Vagina (tissue), 2 donors: ENCODE results near the gene TCN2. TPM values are rescaled to one million over a fixed set of nuclear protein-coding genes. Genes with fewer than 3 reads are reported as not detected.

Source experiments
- DNase-seq, 2 donors: peaks; one replicate each; pipeline ENCODE4 v3.0.0-alpha.2; 2017; ENCODE audit errors: extremely low spot score in 2 of 2
- H3K27ac ChIP-seq: fragments of 200-600 bp; sonication (generic); one replicate; pipeline ENCODE4 v1.5.1; 2019
- H3K27me3 ChIP-seq: fragments of 200-600 bp; sonication (generic); one replicate; pipeline ENCODE4 v1.5.1; 2019
- H3K36me3 ChIP-seq, 2 donors: fragments of 200-600 bp; sonication (generic); one replicate each; pipeline ENCODE4 v1.5.1; 2017 to 2019
- H3K4me1 ChIP-seq: fragments of 200-600 bp; sonication (generic); one replicate; pipeline ENCODE4 v1.5.1; 2019
- H3K4me3 ChIP-seq, 2 donors: fragments of 200-600 bp; sonication (generic); 1 replicate in 1 of 2; 2 replicates in 1 of 2; pipeline ENCODE4 v1.5.1; 2016 to 2019
- H3K9me3 ChIP-seq: fragments of 200-600 bp; sonication (generic); one replicate; pipeline ENCODE4 v1.5.1; 2019
- POLR2A ChIP-seq, 2 donors: fragments of 450-650 bp; IDR thresholded peaks; one replicate each; pipeline ENCODE4 v1.6.1; 2017; ENCODE audit warnings: antibody characterized with exemption in 2 of 2, mild to moderate bottlenecking in 2 of 2, moderate library complexity in 2 of 2
- POLR2AphosphoS5 ChIP-seq, 2 donors: sonication (generic); formaldehyde crosslinking; IDR thresholded peaks; one replicate each; pipeline ENCODE4 v1.9.0; 2017; ENCODE audit warnings: antibody characterized with exemption in 2 of 2, mild to moderate bottlenecking in 2 of 2, low read depth in 1 of 2; ENCODE audit not compliant: insufficient read depth in 1 of 2
- intact Hi-C: fragments of 100-400 bp; cut with DNase I; formaldehyde crosslinking; loops from one replicate; pipeline ENCODE4 v1.15.1; 2023
- total RNA-seq: library from RNA; depleted of rRNA; stranded (reverse); fragments of >200 nt; gene quantifications from one replicate; pipeline ENCODE4 v1.2.3, GENCODE V29; 2016
- TF ChIP-seq, protein P1 (sequence below), 3 experiments: fragments of 450-650 bp in 2 of 3; fragments of 200-600 bp in 1 of 3; sonication (generic) in 1 of 3; IDR thresholded peaks; one replicate each; pipeline ENCODE4 v1.5.1; 2017 to 2019; ENCODE audit warnings: antibody characterized with exemption in 3 of 3, mild to moderate bottlenecking in 2 of 3, moderate library complexity in 2 of 3

TCN2 gene
- total RNA-seq, 1 donor from 2014 or later, result 20.4 TPM

- Histone ChIP-seq H3K4me1 (no peaks in the 10 kb centered on the region), H3K27ac (no peak overlapping the region), H3K27me3 (no peaks in the 10 kb centered on the region), H3K4me3 (no peak overlapping the region), H3K9me3 (no peaks in the 10 kb centered on the region), H3K36me3 (no peaks in the 10 kb centered on the region)
- intact Hi-C loops, result no loop called here
- TF ChIP-seq POLR2AphosphoS5 (IDR thresholded peaks at IDR 0.05; ENCODE audit: insufficient read depth in 1 of 2, low read depth in 1 of 2), result no peak
- no peak for TF ChIP-seq POLR2A (IDR thresholded peaks at IDR 0.05)
- TF ChIP-seq, protein P1, sequence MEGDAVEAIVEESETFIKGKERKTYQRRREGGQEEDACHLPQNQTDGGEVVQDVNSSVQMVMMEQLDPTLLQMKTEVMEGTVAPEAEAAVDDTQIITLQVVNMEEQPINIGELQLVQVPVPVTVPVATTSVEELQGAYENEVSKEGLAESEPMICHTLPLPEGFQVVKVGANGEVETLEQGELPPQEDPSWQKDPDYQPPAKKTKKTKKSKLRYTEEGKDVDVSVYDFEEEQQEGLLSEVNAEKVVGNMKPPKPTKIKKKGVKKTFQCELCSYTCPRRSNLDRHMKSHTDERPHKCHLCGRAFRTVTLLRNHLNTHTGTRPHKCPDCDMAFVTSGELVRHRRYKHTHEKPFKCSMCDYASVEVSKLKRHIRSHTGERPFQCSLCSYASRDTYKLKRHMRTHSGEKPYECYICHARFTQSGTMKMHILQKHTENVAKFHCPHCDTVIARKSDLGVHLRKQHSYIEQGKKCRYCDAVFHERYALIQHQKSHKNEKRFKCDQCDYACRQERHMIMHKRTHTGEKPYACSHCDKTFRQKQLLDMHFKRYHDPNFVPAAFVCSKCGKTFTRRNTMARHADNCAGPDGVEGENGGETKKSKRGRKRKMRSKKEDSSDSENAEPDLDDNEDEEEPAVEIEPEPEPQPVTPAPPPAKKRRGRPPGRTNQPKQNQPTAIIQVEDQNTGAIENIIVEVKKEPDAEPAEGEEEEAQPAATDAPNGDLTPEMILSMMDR (IDR thresholded peaks at IDR 0.05), result no peak
- DNase-seq, result no peak
Measured at GRCh38 chr22:30648825-30649224, 41.9 kb downstream of the TCN2 start.

DNA sequence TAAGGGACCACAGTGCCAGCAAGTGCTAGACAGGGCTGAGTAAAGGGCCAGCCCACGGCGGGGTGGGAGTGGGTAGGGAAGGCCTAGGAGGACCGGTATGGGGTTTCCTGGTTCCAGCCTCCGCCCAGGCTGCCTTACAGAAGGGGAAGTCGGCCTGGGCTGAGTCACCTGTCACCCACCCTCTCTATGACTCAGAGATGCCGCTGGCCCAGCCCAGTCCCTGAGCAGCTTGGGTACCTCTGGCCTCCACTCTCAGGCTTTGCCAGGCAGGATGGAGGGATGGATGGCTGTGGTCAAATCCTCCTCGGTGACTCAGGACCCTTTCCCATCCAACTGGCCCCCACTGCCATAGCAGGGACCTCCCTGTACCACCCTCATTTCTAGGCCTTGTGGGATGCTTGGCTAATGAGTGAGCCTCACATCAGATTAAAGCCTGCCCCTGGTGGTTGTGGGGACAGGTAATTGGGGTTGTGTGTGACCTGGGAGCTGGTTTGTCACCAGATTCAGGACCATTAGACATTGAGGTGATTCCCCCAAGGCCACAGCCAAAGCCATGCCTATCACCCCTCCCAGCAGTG is 42.5 kb downstream of the TCN2 start:
- TF ChIP-seq POLR2AphosphoS5 (IDR thresholded peaks at IDR 0.05; ENCODE audit: insufficient read depth in 1 of 2, low read depth in 1 of 2) (no peak), POLR2A (IDR thresholded peaks at IDR 0.05) (no peak)
- TF ChIP-seq, protein P1 (IDR thresholded peaks at IDR 0.05), result no peak
- no peak for DNase-seq
- H3K4me3 ChIP-seq, result no peak overlapping the region
- peaks cover 0 to 5% of the 10 kb centered on the region in 2 donors for H3K36me3 ChIP-seq
- no peaks in the 10 kb centered on the region for H3K9me3 ChIP-seq
- intact Hi-C loops, result no loop called here
- H3K27me3 ChIP-seq, result no peaks in the 10 kb centered on the region
- no peak overlapping the region for H3K27ac ChIP-seq
- no peaks in the 10 kb centered on the region for H3K4me1 ChIP-seq

- Histone ChIP-seq H3K4me3 (no peak overlapping the region), H3K4me1 (no peaks in the 10 kb centered on the region), H3K36me3 (peaks cover 0 to 5% of the 10 kb centered on the region in 2 donors), H3K27me3 (no peaks in the 10 kb centered on the region), H3K27ac (no peak overlapping the region), H3K9me3 (no peaks in the 10 kb centered on the region)
- TF ChIP-seq POLR2AphosphoS5 (IDR thresholded peaks at IDR 0.05; ENCODE audit: insufficient read depth in 1 of 2, low read depth in 1 of 2), result no peak
- TF ChIP-seq POLR2A (IDR thresholded peaks at IDR 0.05), result no peak
- TF ChIP-seq, protein P1 (IDR thresholded peaks at IDR 0.05), result no peak
- DNase-seq, result no peak
- intact Hi-C loops, result no loop called here
Measured at GRCh38 chr22:30650508-30651116, 43.6 kb downstream of the TCN2 start.

GRCh38 chr22:30652852-30653251 is 45.9 kb downstream of the TCN2 start:
- Histone ChIP-seq H3K36me3 (peaks cover 0 to 5% of the 10 kb centered on the region in 2 donors), H3K9me3 (no peaks in the 10 kb centered on the region), H3K27ac (no peak overlapping the region), H3K27me3 (no peaks in the 10 kb centered on the region), H3K4me3 (no peak overlapping the region), H3K4me1 (no peaks in the 10 kb centered on the region)
- intact Hi-C loops, result no loop called here
- TF ChIP-seq, protein P1 (IDR thresholded peaks at IDR 0.05), result no peak
- no peak for TF ChIP-seq POLR2A (IDR thresholded peaks at IDR 0.05)
- no peak for TF ChIP-seq POLR2AphosphoS5 (IDR thresholded peaks at IDR 0.05; ENCODE audit: insufficient read depth in 1 of 2, low read depth in 1 of 2)
- no peak for DNase-seq

DNA sequence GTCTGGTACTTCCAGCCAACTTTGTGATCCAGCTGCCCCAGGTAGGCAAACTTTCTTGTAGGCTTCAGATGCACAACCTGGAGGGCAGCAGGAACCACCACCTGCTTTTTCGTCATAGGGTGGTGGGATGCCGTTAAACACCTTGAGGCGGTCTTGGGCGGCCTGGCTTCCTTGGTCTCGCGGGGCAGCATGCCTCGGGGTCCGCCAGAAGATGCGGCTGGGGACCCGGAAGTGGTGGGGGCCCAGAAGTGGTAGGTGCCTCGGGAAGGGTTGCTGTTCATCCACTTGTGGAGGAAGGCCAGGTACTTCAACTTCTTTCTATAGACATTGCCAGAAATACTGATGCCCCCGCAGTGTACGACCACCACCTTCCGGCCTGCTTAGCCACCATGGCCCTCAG is 47.4 kb downstream of the TCN2 start:
- TF ChIP-seq, protein P1 (IDR thresholded peaks at IDR 0.05), result no peak
- no peak for TF ChIP-seq POLR2AphosphoS5 (IDR thresholded peaks at IDR 0.05; ENCODE audit: insufficient read depth in 1 of 2, low read depth in 1 of 2)
- no peak for TF ChIP-seq POLR2A (IDR thresholded peaks at IDR 0.05)
- peaks cover 0 to 5% of the 10 kb centered on the region in 2 donors for H3K36me3 ChIP-seq

More for the DNA sequence above, 47.4 kb downstream of the TCN2 start:
- Histone ChIP-seq H3K9me3 (no peaks in the 10 kb centered on the region), H3K27ac (no peak overlapping the region), H3K4me3 (no peak overlapping the region), H3K4me1 (no peaks in the 10 kb centered on the region), H3K27me3 (no peaks in the 10 kb centered on the region)
- intact Hi-C loops, result no loop called here
- DNase-seq, result no peak
